Activated naive CD4-positive, alpha-beta T cell (primary cell): ENCODE data around the gene SYNJ2.

Experiments used
- DNase-seq, 4 experiments: peaks; one replicate each; lab custom pipeline; 2025; lab: John Stamatoyannopoulos, UW

The SYNJ2 gene

DNA sequence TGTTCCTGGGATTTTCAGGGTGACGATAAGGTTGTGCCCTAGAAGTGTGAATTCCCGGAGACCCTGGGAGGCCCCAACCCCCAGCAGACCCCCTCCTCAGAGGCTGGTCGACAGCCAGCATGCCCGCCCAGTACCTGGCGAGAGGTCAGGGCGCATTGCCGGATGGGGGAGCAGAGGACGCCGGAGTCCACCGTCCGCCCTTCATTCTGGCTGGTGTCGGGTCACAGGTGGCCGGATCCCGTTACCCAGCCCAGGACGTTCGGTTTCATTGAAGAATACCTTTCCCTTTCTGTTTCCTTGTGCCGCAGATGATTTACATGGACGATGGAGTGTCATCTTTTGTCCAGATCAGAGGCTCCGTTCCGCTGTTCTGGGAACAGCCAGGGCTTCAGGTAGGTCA is 61.3 kb downstream of the SYNJ2 start:
- no peak for DNase-seq

GRCh38 chr6:158043586-158044524 is 62.2 kb downstream of the SYNJ2 start:
- DNase-seq = no peak

GRCh38 chr6:158044525-158044888 is 62.8 kb downstream of the SYNJ2 start:
- DNase-seq = no peak

- DNase-seq = no peak
Observed at GRCh38 chr6:158046201-158047126, 64.8 kb downstream of the SYNJ2 start.

DNA sequence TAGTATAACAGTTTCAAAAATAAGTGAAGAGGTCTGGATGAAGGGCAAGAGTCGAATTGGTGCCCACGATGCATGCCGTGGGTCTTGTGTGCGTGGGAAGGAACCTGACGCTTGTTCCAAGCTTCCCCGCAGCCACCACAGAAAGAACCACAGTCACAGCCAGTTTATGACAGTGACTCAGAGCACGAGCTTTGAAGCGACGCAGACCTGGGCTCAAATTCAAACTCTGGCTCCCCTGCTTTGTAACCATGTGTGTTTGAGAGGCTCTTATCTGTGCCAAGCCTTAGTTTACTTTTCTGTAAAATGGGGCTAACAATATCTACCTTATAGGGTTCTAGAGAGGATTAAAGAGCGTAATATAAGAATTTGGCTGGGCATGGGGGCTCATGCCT is 65.5 kb downstream of the SYNJ2 start:
- DNase-seq = peak in 2 of 4 experiments; percentile 12 to 21

DNA sequence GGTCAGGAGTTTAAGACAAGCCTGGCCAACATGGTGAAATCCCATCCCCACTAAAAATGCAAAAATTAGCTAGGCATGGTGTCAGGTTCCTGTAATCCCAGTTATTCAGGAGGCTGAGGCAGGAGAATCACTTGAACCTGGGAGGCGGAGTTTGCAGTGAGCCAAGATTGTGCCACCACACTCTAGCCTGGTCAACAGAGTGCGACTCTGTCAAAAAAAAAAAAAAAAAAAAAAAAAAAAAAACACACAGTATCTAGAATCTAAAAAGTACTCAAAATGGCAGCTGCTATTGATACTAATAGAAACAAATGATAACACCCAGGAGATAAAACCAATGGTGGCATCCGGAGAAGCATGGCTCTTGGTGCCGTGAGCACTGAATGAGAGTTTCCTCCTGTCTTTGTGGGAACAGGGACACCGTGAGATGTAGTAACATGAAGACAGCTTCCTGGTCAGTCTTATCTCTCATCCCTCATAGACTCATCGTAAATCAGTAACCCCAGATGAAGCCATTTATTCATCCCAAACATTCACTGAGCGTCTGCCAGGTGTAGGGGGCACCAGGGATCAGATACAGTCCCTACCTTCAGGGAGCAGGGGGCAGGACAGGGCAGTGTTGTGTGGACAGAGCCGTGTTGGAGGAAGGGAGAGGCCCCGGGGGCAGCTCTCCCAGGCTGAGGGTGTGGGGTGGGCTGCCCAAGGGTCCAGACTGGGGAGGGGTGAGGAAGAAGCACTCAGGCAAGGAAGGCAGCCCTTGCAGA is 66.1 kb downstream of the SYNJ2 start:
- DNase-seq = no peak

DNA sequence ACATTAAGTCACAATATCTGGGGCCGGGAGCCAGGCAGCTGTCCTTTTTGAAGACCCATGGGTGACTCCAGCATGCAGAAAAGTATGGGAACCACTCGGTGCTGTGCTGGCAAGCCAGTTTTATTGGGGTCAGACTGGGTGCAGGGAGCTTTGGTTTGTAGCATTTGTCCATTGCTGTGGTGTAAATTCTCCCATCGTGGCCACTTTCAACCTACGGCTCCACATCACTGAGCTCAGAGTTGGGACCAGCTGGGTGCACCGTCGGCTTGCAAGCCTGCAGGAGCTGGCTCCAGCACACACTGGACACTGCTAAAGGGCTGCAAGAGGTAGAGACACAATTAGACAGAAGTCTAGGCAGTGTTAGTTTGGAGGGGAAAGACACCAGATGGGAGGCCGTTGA is 66.9 kb downstream of the SYNJ2 start:
- DNase-seq = no peak

GRCh38 chr6:158049055-158050028 is 67.7 kb downstream of the SYNJ2 start:
- no peak for DNase-seq

GRCh38 chr6:158050107-158050735 is 68.6 kb downstream of the SYNJ2 start:
- DNase-seq = no peak

DNA sequence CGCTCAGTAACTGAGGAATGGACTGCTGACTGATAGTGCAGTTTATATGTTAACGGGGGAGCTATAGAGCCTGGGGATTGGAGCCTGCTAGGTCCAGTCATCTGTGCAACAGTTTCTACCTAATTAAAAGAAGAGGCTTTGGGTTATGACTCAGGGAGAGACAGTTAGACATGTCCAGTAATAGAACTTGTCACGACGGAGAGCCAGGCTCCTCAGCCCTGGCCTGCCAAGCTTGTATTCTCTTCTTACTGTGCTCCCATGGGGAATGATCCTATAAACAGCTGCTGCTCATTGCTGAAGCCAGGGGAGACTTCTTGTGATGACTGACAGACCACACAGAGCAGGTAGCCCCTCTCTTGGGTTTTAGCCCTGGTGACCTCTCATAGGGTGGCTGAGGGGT is 69.3 kb downstream of the SYNJ2 start:
- DNase-seq = no peak

DNA sequence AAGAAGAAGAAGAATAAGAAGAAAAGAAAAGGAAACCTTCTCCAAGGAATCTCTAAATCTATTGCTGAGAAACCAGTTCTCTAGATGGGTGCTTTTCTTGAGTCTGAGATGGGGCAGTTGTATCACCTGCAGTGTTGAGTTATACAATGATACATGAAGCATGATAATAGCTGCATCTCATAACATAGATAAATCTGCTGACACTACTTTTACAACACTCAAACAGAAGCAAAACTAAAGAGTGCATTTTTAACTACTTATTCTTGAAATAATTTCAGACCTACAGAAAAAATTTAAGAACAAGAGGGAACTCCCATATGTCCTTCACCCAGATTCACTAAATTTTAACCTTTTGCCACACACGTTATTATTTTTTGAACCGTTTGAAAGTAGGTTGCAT is 70.3 kb downstream of the SYNJ2 start:
- no peak for DNase-seq

DNA sequence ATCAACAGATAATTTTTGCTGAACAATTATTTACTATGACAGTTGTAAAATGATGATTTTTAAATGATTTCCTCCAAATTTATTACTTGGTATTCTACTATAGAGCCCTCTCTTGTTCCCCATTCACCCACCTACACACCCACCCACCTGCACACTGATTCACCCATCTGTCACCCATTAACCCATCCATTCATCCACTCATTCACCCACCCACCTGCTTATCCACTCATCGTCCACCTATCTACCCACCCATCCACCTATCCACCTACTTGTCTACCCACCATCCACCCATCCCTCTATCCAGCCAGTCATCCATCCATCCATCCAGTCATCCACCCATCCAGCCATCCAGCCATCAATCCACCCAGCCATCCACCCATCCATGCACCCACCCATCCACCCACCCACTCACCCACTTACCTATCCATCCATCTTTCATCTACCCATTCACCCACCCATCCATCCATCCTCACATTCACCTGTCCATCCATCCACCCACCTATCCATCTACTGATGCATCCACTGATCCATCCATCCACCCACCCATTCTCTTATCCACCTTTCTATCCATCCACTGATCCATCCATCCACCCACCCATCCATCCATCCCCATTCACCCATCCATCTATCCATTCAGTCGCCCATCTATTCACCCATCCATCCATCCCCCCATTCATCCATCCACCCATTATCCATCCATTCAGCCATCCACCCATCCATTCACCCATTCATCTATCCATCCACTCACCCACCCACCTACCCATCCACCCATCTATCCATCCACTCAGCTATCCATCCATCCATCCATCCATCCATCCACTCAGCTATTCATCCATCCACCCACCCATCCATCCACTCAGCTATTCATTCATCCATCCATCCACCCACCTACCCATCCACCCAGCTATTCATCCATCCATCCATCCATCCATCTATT is 72.0 kb downstream of the SYNJ2 start:
- DNase-seq = no peak

GRCh38 chr6:158056355-158056754 is 74.7 kb downstream of the SYNJ2 start:
- no peak for DNase-seq

DNA sequence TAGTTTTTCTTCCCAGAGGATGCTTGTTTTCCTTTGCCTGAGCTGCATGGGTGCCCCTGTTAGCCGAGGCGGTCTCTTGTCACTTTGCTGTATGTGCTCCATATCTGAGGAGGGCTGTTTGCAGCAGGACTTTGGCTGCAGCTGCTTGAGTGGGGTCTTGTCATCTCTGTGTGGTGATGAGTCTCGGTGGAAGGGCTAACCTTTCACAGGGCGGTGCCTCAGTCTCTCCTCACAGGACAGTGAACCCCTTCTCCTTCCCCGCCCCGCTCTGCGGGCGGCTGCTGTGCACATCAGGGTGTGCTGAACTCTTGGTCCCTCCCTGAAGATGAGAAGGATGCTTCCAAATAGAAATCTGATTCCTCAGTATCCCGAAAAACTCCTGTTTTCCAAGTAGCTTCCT is 75.1 kb downstream of the SYNJ2 start:
- DNase-seq = no peak

DNA sequence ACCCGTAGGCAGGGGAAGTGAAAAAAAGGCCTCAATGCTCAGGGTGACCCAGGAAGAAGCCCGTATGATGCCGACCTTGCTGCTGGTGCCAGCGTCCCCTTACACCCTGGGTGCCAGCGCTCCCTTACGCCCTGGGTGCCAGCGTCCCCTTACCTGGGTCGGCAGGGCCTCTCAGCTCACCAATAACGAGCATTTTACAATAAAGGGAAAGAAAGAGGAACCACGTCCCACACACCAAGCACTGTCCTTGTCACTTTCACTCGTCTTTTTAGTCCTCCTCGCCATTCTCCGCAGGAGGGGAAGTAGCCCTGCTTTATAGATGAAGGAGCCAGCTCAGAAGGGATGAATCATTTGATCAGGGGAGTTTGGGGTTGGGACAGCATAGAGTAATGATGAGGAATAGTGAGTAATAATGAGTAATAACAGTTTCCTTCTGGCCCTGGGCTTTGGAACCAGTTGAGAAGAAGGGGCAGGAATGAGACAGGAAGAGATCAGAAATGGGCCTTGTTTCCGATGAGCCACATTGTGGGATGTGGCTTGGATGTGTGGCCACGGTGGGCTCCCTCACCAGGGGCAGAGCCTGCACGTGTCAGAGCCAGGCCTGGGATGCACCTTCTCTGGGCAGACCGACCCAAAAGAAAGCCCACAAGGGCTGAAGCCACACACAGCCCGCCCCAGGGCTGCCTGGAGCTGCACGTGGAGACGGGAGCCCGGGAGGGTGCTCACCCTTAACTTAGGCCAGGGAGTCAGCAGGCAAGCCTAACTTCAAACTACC is 75.7 kb downstream of the SYNJ2 start:
- no peak for DNase-seq

- DNase-seq = no peak
Observed at GRCh38 chr6:158058171-158058651, 76.5 kb downstream of the SYNJ2 start.

DNA sequence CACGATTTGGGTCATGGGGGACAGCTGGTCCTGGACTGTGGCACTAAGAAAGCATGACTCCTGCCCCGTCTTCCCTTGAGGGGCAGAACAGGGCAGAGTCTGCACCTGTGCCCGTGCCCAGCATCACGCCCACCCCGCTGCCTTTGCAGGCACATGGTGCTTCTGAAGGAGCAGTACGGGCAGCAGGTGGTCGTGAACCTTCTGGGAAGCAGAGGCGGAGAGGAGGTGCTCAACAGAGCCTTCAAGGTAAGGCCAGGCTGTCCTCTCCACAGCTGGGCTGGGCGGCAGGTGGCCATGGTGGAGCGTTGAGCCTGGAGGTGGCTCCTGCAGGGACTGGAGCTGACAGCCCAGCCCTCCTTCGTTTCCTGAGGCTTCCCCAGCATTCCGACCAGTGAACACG is 77.4 kb downstream of the SYNJ2 start:
- no peak for DNase-seq
